Heart left ventricle (tissue), 16 donors: ENCODE data around the gene FAM83F. TPM values are rescaled to one million over a fixed set of nuclear protein-coding genes. Genes with fewer than 3 reads are reported as not detected.
A peak's percentile ranks its signal among the peaks of the same experiment; 100 is the strongest.
"Not testable (repeated sequence)": the region's sequence is repeated elsewhere in the genome, so short reads cannot be mapped to it uniquely, and the experiment has no call there.

ENCODE experiments used
- ATAC-seq, 4 donors: fragments of 200-7000 bp; cut with Tn5 transposase; one replicate each; pipeline ENCODE4 v1.9.1; 2020 to 2022; ENCODE audit warnings: moderate library complexity in 4 of 4, mild to moderate bottlenecking in 3 of 4, moderate number of reproducible peaks in 1 of 4
- DNase-seq, 5 donors: peaks; one replicate each; pipeline ENCODE4 v3.0.0-alpha.2; 2020
- H3K27ac ChIP-seq, 12 donors: fragments of 200-600 bp; sonication (generic) in 4 of 12; one replicate each; pipeline versions ENCODE4 v1.5.0 to v1.8.0; 2016 to 2022; ENCODE audit warnings: mild to moderate bottlenecking in 2 of 12
- H3K27me3 ChIP-seq, 9 donors: fragments of 200-600 bp; sonication (generic) in 2 of 9; one replicate each; pipeline versions ENCODE4 v1.5.1 to v1.8.0; 2016 to 2022; ENCODE audit warnings: mild to moderate bottlenecking in 3 of 9
- H3K36me3 ChIP-seq, 9 donors: fragments of 200-600 bp; sonication (generic) in 2 of 9; one replicate each; pipeline versions ENCODE4 v1.5.0 to v1.8.0; 2018 to 2022; ENCODE audit warnings: mild to moderate bottlenecking in 2 of 9
- H3K4me1 ChIP-seq, 12 donors: fragments of 200-600 bp; sonication (generic) in 4 of 12; one replicate each; pipeline versions ENCODE4 v1.5.0 to v1.8.0; 2016 to 2022; ENCODE audit warnings: mild to moderate bottlenecking in 3 of 12
- H3K4me3 ChIP-seq, 12 donors: fragments of 200-600 bp; sonication (generic) in 4 of 12; one replicate each; pipeline versions ENCODE4 v1.5.0 to v1.8.0; 2017 to 2022; ENCODE audit warnings: mild to moderate bottlenecking in 9 of 12, moderate library complexity in 4 of 12
- H3K9me3 ChIP-seq, 12 donors: fragments of 200-600 bp; sonication (generic) in 4 of 12; one replicate each; pipeline versions ENCODE4 v1.5.0 to v1.8.0; 2016 to 2022; ENCODE audit warnings: mild to moderate bottlenecking in 1 of 12
- CTCF ChIP-seq, 12 donors: fragments of 200-600 bp; sonication (generic) in 4 of 12; IDR thresholded peaks; one replicate each; pipeline versions ENCODE4 v1.5.0 to v1.8.0; 2018 to 2022; ENCODE audit warnings: antibody characterized with exemption in 12 of 12, mild to moderate bottlenecking in 5 of 12
- POLR2A ChIP-seq, 2 donors: fragments of 450-650 bp; IDR thresholded peaks; one replicate each; pipeline ENCODE4 v1.6.1; 2017; ENCODE audit warnings: antibody characterized with exemption in 2 of 2, mild to moderate bottlenecking in 2 of 2, moderate library complexity in 2 of 2
- WGBS, 4 donors: extraction: QIAGEN DNeasy Blood & Tissue Kit in 2 of 4; methylation state at CpG; one replicate each; pipeline versions ENCODE4 v1.1.5 to v1.1.7; 2013 to 2018; 5-methylcytosine and 5-hydroxymethylcytosine counted together
- intact Hi-C, 10 donors: fragments of 100-400 bp; cut with DNase I; formaldehyde crosslinking; loops; one replicate each; pipeline versions ENCODE4 v1.11.1 to v1.14.2; 2022
- polyA plus RNA-seq, 2 donors: library from polyadenylated mRNA; stranded (reverse); fragments of 200-250 nt; gene quantifications; one replicate each; pipeline ENCODE4 v1.2.3, GENCODE V29; 2013
- total RNA-seq, 9 donors: library from RNA; depleted of rRNA in 2 of 9; stranded (reverse); fragments of >200 nt in 2 of 9; fragmentation: NEBNext Ultra II Directional in 3 of 9; extraction: Animal tissue kit (Norgen Biotek cat#: 25700) in 3 of 9; gene quantifications; one replicate each; pipeline versions ENCODE4 v1.1.0 to v1.2.4, GENCODE V29; 2016 to 2023
- donor health status: ischemic (EF 13 %, LVEDD 7.1; RV severe dilation, severe dysfunction).
- donor health status: healthy with polysubstance abuse.
- donor health status: DM: no; HTN: yes; CAD: no.
- donor health status: DM: no; HTN: no; CAD: no.
- donor health status: ischemic (EF 25% LVEDD 6.9; RV normal size, moderate dysfunction).
- donor health status: ischemic (EF 25% LVEDD 5.7; RV mildly dilated, moderate dysfunction).
- donor health status: healthy.
- donor health status: DM: yes; HTN: yes; CAD: no.
- donor health status: ischemic (EF 35%, LVEDD 5.7; RV mildly dilated, moderate dysfunction).
- donor health status: nonischemic (EF 11% LVEDD 7.7; RV severe dilation, severe dysfunction).
- donor health status: DM: yes; HTN: yes; CAD: no.
- donor health status: PGD.
- donor health status: ischemic (EF 29% LVEDD 5.4; RV normal size, mild dysfunction).
- donor health status: nonischemic (EF 23%, LVEDD 6.1; RV moderate dilation, normal function).

Gene FAM83F
- total and polyA plus RNA-seq, 11 donors = 1.3 to 6.6 (median 2.5) TPM

GRCh38 chr22:40024201-40025061, 29.7 kb downstream of the FAM83F start:
- 19 to 35% (median 32%) methylated on average over 12 to 16 of the region's 16 CpGs for WGBS, 4 donors
- H3K27ac ChIP-seq = no peak overlapping the region

GRCh38 chr22:40025062-40025379, 30.3 kb downstream of the FAM83F start:
- 26 to 35% (median 32%) methylated on average over 5 of the region's 5 CpGs for WGBS, 4 donors
- intact Hi-C loops = loop anchor here (2.0 to 10.0 kb wide), 8 partner anchors 90 to 490 kb away; no protein-coding TSS in a partner anchor
- peaks cover 0 to 14% (median 0%) of the 10 kb centered on the region in 9 donors for H3K27me3 ChIP-seq
- DNase-seq, H3K36me3 ChIP-seq, H3K4me3 ChIP-seq, H3K27ac ChIP-seq, ATAC-seq, H3K9me3 ChIP-seq, H3K4me1 ChIP-seq: not testable (repeated sequence)
- TF ChIP-seq CTCF (IDR thresholded peaks at IDR 0.05) = peak in 3 of 12 donors; percentile 1 to 13 (median 9)

More at GRCh38 chr22:40024201-40025061, 29.7 kb downstream of the FAM83F start:
- ATAC-seq = peak; percentile 74 to 89 (median 84)
- TF ChIP-seq POLR2A (IDR thresholded peaks at IDR 0.05) (no peak), CTCF (IDR thresholded peaks at IDR 0.05) (peak; percentile 68 to 89 (median 84))
- Histone ChIP-seq H3K27me3 (peaks cover 0 to 19% (median 0%) of the 10 kb centered on the region in 9 donors), H3K36me3 (no peaks in the 10 kb centered on the region), H3K4me3 (no peak overlapping the region), H3K9me3 (no peaks in the 10 kb centered on the region), H3K4me1 (peaks cover 0 to 9% (median 0%) of the 10 kb centered on the region in 12 donors)
- intact Hi-C loops = loop anchor here (1.0 to 10.0 kb wide), 11 partner anchors 90 to 490 kb away; no protein-coding TSS in a partner anchor
- DNase-seq = peak; percentile 51 to 80 (median 61)

GRCh38 chr22:40025856-40026255, 31.1 kb downstream of the FAM83F start:
- WGBS, 4 donors = 84 to 90% (median 88%) methylated on average over 9 to 10 of the region's 10 CpGs
- DNase-seq (no peak), ATAC-seq (no peak)
- Histone ChIP-seq H3K36me3 (no peaks in the 10 kb centered on the region), H3K27ac (no peak overlapping the region), H3K9me3 (no peaks in the 10 kb centered on the region), H3K4me3 (no peak overlapping the region), H3K27me3 (peaks cover 0 to 9% (median 0%) of the 10 kb centered on the region in 9 donors), H3K4me1 (peaks cover 0 to 9% (median 0%) of the 10 kb centered on the region in 12 donors)
- TF ChIP-seq POLR2A (IDR thresholded peaks at IDR 0.05) = no peak
- intact Hi-C loops = loop anchor here (2.0 to 10.0 kb wide), 8 partner anchors 91 to 491 kb away; no protein-coding TSS in a partner anchor

- H3K4me1 ChIP-seq = peaks cover 0 to 9% (median 0%) of the 10 kb centered on the region in 12 donors
- DNase-seq (no peak), ATAC-seq (no peak)
- H3K27me3 ChIP-seq = peaks cover 0 to 9% (median 0%) of the 10 kb centered on the region in 9 donors
- H3K27ac ChIP-seq = no peak overlapping the region
- TF ChIP-seq CTCF (IDR thresholded peaks at IDR 0.05) (no peak), POLR2A (IDR thresholded peaks at IDR 0.05) (no peak)
- H3K4me3 ChIP-seq = no peak overlapping the region
- no peaks in the 10 kb centered on the region for H3K36me3 ChIP-seq
- no peaks in the 10 kb centered on the region for H3K9me3 ChIP-seq
- WGBS, 4 donors = 73 to 90% (median 81%) methylated on average over 7 of the region's 7 CpGs
- intact Hi-C loops = loop anchor here in 6 of 10 donors (5.0 to 10.0 kb wide), 5 partner anchors 92 to 489 kb away; no protein-coding TSS in a partner anchor
These were observed 31.9 kb downstream of the FAM83F start for GRCh38 chr22:40026641-40027040.
